ENCODE measurements around the gene RAMP2. TPM values are rescaled to one million over a fixed set of nuclear protein-coding genes. Genes with fewer than 3 reads are reported as not detected.

RAMP2 gene
- total and polyA plus RNA-seq, 2 of the 13 experiments (the other 11 are each of a cell fraction or from before 2014, with no cell fraction given), result 1.4 to 5.2 TPM

DNA sequence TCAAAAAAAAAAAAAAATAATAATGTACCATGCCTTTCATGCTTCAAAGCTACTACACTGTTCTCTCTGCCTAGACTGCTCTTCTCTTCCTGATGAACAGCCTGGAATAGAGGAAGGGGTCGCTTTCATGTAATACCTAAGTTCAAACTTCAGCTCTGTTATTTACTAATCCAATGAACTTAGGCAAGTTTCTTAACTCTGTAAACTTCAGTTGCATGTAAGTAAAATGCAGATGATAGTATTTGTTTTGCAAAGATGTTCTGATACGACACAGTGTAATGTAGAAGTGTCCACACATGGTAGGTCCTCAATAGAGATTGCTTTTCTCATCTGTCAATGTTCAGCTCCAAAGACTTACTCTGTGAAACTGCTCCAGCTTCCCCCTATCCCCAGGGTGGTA, 30.9 kb downstream of the RAMP2 start (continued):
- no peak for TF ChIP-seq MIER3 (CRISPR knock-in tag; IDR thresholded peaks at IDR 0.05; ENCODE audit: borderline replicate concordance)
- TF ChIP-seq ZNF747 (CRISPR knock-in tag; IDR thresholded peaks at IDR 0.05; ENCODE audit: borderline replicate concordance), result no peak
- no peak for TF ChIP-seq ZNF281 (CRISPR knock-in tag; IDR thresholded peaks at IDR 0.05; ENCODE audit: borderline replicate concordance)
- TF ChIP-seq, protein P1, sequence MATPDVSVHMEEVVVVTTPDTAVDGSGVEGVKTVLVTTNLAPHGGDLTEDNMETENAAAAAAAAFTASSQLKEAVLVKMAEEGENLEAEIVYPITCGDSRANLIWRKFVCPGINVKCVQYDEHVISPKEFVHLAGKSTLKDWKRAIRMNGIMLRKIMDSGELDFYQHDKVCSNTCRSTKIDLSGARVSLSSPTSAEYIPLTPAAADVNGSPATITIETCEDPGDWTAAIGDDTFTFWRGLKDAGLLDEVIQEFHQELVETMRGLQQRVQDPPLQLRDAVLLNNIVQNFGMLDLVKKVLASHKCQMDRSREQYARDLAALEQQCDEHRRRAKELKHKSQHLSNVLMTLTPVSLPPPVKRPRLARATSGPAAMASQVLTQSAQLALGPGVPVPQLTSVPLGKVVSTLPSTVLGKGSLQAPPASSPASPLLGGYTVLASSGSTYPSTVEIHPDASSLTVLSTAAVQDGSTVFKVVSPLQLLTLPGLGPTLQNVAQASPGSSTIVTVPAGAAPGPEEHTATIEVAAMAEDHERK (CRISPR knock-in tag; IDR thresholded peaks at IDR 0.05; ENCODE audit: low read depth), result no peak
- no peak for TF ChIP-seq ZNF333 (CRISPR knock-in tag; IDR thresholded peaks at IDR 0.05; ENCODE audit: borderline replicate concordance)
- no peak for TF ChIP-seq ZNF775 (CRISPR knock-in tag; IDR thresholded peaks at IDR 0.05; ENCODE audit: borderline replicate concordance)
- TF ChIP-seq MTF1 (CRISPR knock-in tag; IDR thresholded peaks at IDR 0.05), result no peak
- TF ChIP-seq KDM5B (CRISPR knock-in tag; IDR thresholded peaks at IDR 0.05; ENCODE audit: borderline replicate concordance), result no peak
- no peak for TF ChIP-seq U2AF2 (IDR thresholded peaks at IDR 0.05; ENCODE audit: low read depth, low read length)
- TF ChIP-seq ZNF292 (CRISPR knock-in tag; IDR thresholded peaks at IDR 0.05; ENCODE audit: borderline replicate concordance, low read depth), result no peak
- no peak for TF ChIP-seq ZNF224 (CRISPR knock-in tag; IDR thresholded peaks at IDR 0.05)
- no peak for TF ChIP-seq ZSCAN30 (CRISPR knock-in tag; IDR thresholded peaks at IDR 0.05)
- no peak for TF ChIP-seq ZBTB10 (CRISPR knock-in tag; IDR thresholded peaks at IDR 0.05; ENCODE audit: borderline replicate concordance)
- TF ChIP-seq SMAD3 (CRISPR knock-in tag; IDR thresholded peaks at IDR 0.05), result no peak
- no peak for TF ChIP-seq KMT2B (CRISPR knock-in tag; IDR thresholded peaks at IDR 0.05)
- no peak for TF ChIP-seq HNRNPK (IDR thresholded peaks at IDR 0.05; ENCODE audit: low read depth, low read length, poor library complexity, severe bottlenecking)
- TF ChIP-seq ZNF468 (CRISPR knock-in tag; IDR thresholded peaks at IDR 0.05), result no peak
- TF ChIP-seq ZNF326 (CRISPR knock-in tag; IDR thresholded peaks at IDR 0.05; ENCODE audit: borderline replicate concordance), result no peak
- no peak for TF ChIP-seq ZMYM3 (CRISPR knock-in tag; IDR thresholded peaks at IDR 0.05)
- TF ChIP-seq PLSCR1 (CRISPR knock-in tag; IDR thresholded peaks at IDR 0.05; ENCODE audit: borderline replicate concordance), result no peak
- no peak for TF ChIP-seq SIN3A (IDR thresholded peaks at IDR 0.05; ENCODE audit: borderline replicate concordance, low read depth, low read length)
